Osteocyte (in vitro differentiated cells): ENCODE data around the gene DHRS7B. TPM values are rescaled to one million over a fixed set of nuclear protein-coding genes. Genes with fewer than 3 reads are reported as not detected.

ENCODE experiments used
- DNase-seq: peaks from one replicate; pipeline ENCODE4 v3.0.0; 2021; ENCODE audit warnings: mixed read lengths; ENCODE audit not compliant: unreplicated experiment; ENCODE audit errors: extremely low spot score
- H3K27ac Mint-ChIP-seq: one replicate; pipeline ENCODE4 v1.8.0; 2021; ENCODE audit warnings: mild to moderate bottlenecking, mixed read lengths; ENCODE audit not compliant: unreplicated experiment
- H3K27me3 Mint-ChIP-seq: one replicate; pipeline ENCODE4 v1.8.0; 2021; ENCODE audit warnings: mixed read lengths; ENCODE audit not compliant: unreplicated experiment
- H3K36me3 Mint-ChIP-seq: one replicate; pipeline ENCODE4 v1.8.0; 2021; ENCODE audit warnings: mixed read lengths; ENCODE audit not compliant: unreplicated experiment
- H3K4me1 Mint-ChIP-seq: one replicate; pipeline ENCODE4 v1.8.0; 2021; ENCODE audit warnings: mixed read lengths; ENCODE audit not compliant: unreplicated experiment
- H3K4me3 Mint-ChIP-seq: one replicate; pipeline ENCODE4 v1.8.0; 2021; ENCODE audit warnings: mild to moderate bottlenecking, moderate library complexity, mixed read lengths; ENCODE audit not compliant: unreplicated experiment
- H3K9me3 Mint-ChIP-seq: one replicate; pipeline ENCODE4 v1.8.0; 2021; ENCODE audit warnings: mixed read lengths; ENCODE audit not compliant: unreplicated experiment
- CTCF ChIP-seq: fragments of 200-600 bp; sonication (generic); IDR thresholded peaks from 2 replicates; pipeline ENCODE4 v1.5.0; 2021; ENCODE audit warnings: antibody characterized with exemption, mild to moderate bottlenecking, moderate library complexity
- total RNA-seq: library from RNA; stranded (reverse); gene quantifications from 2 replicates; pipeline ENCODE4 v1.2.1, GENCODE V29; 2021

DHRS7B gene
- total RNA-seq, 1 donor from 2014 or later = 15.7 TPM

DNA sequence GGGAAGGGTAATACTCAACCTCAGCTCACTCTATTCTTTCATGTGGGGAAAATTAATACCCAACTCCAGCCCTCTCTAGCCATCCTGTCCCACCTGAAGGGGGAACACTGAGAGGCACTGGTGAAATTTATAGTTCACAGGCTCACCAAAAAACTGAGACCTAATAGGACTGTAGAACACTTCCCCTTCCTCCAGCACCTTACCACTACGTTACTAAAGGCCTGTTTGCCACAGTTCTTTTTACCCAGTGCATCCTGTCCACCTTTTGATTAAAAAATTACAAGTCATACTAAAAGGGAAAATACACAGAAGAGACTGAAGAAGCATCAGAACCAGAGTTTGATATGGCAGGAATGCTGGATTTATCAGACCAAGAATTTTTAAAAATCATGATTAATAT, 26.0 kb downstream of the DHRS7B start:
- no peaks in the 10 kb centered on the region for H3K27me3 Mint-ChIP-seq
- H3K4me1 Mint-ChIP-seq = no peaks in the 10 kb centered on the region
- no peak overlapping the region for H3K4me3 Mint-ChIP-seq
- H3K36me3 Mint-ChIP-seq = peaks cover 12% of the 10 kb centered on the region
- TF ChIP-seq CTCF = no peak
- no peak for DNase-seq
- peaks cover 47% of the 10 kb centered on the region for H3K9me3 Mint-ChIP-seq
- H3K27ac Mint-ChIP-seq = no peak overlapping the region

GRCh38 chr17:21157586-21158370, 31.0 kb downstream of the DHRS7B start:
- H3K27me3 Mint-ChIP-seq = no peaks in the 10 kb centered on the region
- no peak overlapping the region for H3K4me3 Mint-ChIP-seq
- H3K4me1 Mint-ChIP-seq = peaks cover 10% of the 10 kb centered on the region
- no peak for DNase-seq
- peaks cover 3% of the 10 kb centered on the region for H3K36me3 Mint-ChIP-seq
- TF ChIP-seq CTCF = no peak
- H3K27ac Mint-ChIP-seq = no peak overlapping the region
- peaks cover 30% of the 10 kb centered on the region for H3K9me3 Mint-ChIP-seq

DNA sequence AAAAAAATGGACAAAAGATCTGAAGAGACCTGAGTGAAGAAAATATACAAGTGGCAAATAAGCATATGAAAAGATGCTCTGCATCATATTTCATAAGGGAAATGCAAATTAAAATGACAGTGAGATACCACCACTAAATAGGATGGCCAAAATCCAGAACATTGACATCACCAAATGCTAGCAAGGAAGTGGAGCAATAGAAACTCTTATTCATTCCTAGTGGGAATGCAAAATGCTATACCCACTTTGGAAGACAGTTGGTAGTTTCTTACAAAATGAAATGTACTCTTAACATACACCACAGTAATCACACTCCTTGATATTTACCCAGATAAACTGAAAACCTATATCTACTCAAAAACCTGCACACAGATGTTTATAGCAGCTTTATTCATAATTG, 33.6 kb downstream of the DHRS7B start:
- Mint-ChIP-seq H3K36me3 (no peaks in the 10 kb centered on the region), H3K27ac (no peak overlapping the region), H3K4me3 (no peak overlapping the region), H3K27me3 (no peaks in the 10 kb centered on the region), H3K4me1 (peaks cover 10% of the 10 kb centered on the region), H3K9me3 (peaks cover 6% of the 10 kb centered on the region)
- no peak for TF ChIP-seq CTCF
- no peak for DNase-seq

- no peak for TF ChIP-seq CTCF
- Mint-ChIP-seq H3K36me3 (no peaks in the 10 kb centered on the region), H3K27ac (peak overlapping the region; percentile 24), H3K4me3 (no peak overlapping the region), H3K4me1 (peaks cover 10% of the 10 kb centered on the region), H3K27me3 (no peaks in the 10 kb centered on the region), H3K9me3 (no peaks in the 10 kb centered on the region)
- no peak for DNase-seq
Observed at GRCh38 chr17:21161498-21162393, 35.0 kb downstream of the DHRS7B start.

GRCh38 chr17:21162394-21162775, 35.6 kb downstream of the DHRS7B start:
- Mint-ChIP-seq H3K9me3 (no peaks in the 10 kb centered on the region), H3K36me3 (no peaks in the 10 kb centered on the region), H3K4me1 (peaks cover 10% of the 10 kb centered on the region), H3K27ac (no peak overlapping the region), H3K4me3 (no peak overlapping the region), H3K27me3 (no peaks in the 10 kb centered on the region)
- TF ChIP-seq CTCF = no peak
- DNase-seq = no peak
